Measurements from ENCODE around the gene SLC22A9. TPM values are rescaled to one million over a fixed set of nuclear protein-coding genes. Genes with fewer than 3 reads are reported as not detected.

Gene SLC22A9
- total RNA-seq, 3 donors from 2014 or later (not counting 1 experiment from before 2014, with no cell fraction given): not detected

DNA sequence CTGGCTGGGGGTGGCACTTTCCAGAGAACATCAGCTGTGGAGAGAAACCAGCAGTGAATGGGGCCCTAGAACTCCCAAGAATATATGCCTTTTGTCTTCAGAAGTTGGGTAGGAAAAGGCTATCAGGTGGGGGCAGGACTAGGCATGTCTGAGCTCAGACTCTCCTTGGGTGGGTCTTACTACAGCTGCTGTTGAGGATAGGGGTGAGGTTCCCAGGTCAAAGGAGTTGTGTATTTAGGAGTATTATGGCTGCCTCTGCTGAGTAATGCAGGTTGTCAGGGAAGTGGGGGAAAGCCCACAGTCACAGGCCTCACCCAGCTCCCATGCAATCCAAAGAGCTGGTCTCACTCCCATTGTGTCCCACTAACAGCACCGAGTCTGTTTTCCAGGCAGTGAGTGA is 26.1 kb downstream of the SLC22A9 start:
- H3K27ac Mint-ChIP-seq: no peak overlapping the region
- ATAC-seq: no peak
- H3K9me3 ChIP-seq (ENCODE audit: control insufficient read depth, insufficient read depth, low read length): no peaks in the 10 kb centered on the region
- H3K4me1 Mint-ChIP-seq: no peaks in the 10 kb centered on the region
- no peaks in the 10 kb centered on the region for H3K4me1 ChIP-seq (ENCODE audit: control insufficient read depth, insufficient read depth, low read length)
- no peak overlapping the region for H3K4me3 Mint-ChIP-seq
- H3K27me3 Mint-ChIP-seq (ENCODE audit: low read depth in 2 of 2): peaks cover 45 to 80% of the 10 kb centered on the region in 2 donors
- no peaks in the 10 kb centered on the region for H3K9me3 Mint-ChIP-seq
- intact Hi-C loops (cut with micrococcal nuclease): no loop called here
- H3K4me3 ChIP-seq (ENCODE audit: low read length): no peak overlapping the region
- 86% methylated on average over 1 of the region's 1 CpG for WGBS (ENCODE audit: insufficient coverage)
- DNase-seq: no peak
- TF ChIP-seq, protein P1, sequence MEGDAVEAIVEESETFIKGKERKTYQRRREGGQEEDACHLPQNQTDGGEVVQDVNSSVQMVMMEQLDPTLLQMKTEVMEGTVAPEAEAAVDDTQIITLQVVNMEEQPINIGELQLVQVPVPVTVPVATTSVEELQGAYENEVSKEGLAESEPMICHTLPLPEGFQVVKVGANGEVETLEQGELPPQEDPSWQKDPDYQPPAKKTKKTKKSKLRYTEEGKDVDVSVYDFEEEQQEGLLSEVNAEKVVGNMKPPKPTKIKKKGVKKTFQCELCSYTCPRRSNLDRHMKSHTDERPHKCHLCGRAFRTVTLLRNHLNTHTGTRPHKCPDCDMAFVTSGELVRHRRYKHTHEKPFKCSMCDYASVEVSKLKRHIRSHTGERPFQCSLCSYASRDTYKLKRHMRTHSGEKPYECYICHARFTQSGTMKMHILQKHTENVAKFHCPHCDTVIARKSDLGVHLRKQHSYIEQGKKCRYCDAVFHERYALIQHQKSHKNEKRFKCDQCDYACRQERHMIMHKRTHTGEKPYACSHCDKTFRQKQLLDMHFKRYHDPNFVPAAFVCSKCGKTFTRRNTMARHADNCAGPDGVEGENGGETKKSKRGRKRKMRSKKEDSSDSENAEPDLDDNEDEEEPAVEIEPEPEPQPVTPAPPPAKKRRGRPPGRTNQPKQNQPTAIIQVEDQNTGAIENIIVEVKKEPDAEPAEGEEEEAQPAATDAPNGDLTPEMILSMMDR (IDR thresholded peaks at IDR 0.05): no peak
- no peaks in the 10 kb centered on the region for H3K36me3 ChIP-seq (ENCODE audit: control insufficient read depth, insufficient read depth, low read length)
- H3K27ac ChIP-seq (ENCODE audit: low read length): no peak overlapping the region
- peaks cover 2% of the 10 kb centered on the region for H3K27me3 ChIP-seq (ENCODE audit: control insufficient read depth, insufficient read depth, low read length)
- H3K36me3 Mint-ChIP-seq: no peaks in the 10 kb centered on the region

DNA sequence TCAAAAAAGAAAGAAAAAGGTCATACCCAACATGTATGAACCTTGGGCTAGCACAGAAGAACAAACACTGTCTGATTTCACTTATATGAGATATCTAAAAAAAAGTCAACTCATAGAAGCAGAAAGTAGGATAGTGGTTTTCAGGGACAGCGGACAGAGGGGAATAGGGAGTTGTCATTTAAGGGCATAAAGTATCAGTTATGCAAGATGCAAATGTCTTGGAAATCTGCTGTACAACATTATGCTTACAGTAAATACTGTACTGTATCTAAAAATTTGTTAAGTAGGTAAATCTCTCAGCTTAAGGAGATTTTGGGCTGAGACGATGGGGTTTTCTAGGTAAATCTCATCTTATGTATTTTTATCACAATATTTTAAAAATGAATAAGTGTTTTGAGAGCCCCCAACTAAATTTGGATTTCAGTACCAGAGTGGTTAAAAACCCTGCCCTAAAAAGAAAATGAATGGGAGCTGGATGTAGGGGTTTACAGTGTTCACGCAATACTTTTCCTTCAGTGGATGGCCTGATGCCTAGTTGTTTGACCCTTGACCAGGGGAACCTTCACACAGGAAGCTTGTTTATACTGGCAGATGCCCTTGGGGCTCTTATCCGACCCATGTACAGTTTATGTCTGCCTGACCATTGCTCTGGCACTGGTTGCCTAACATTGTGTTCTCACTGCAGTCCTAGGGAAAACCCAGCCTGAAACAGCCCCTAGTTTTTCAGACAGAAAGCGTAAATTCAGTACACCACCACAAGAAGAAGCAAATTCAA is 34.8 kb downstream of the SLC22A9 start:
- no peaks in the 10 kb centered on the region for H3K9me3 Mint-ChIP-seq
- no peaks in the 10 kb centered on the region for H3K36me3 ChIP-seq (ENCODE audit: control insufficient read depth, insufficient read depth, low read length)
- WGBS (ENCODE audit: insufficient coverage): 91% methylated on average over 3 of the region's 5 CpGs
- H3K36me3 Mint-ChIP-seq: no peaks in the 10 kb centered on the region
- peaks cover 16 to 60% of the 10 kb centered on the region in 2 donors for H3K27me3 Mint-ChIP-seq (ENCODE audit: low read depth in 2 of 2)
- no peaks in the 10 kb centered on the region for H3K4me1 Mint-ChIP-seq
- H3K27ac ChIP-seq (ENCODE audit: low read length): no peak overlapping the region
- no peaks in the 10 kb centered on the region for H3K4me1 ChIP-seq (ENCODE audit: control insufficient read depth, insufficient read depth, low read length)
- ATAC-seq: no peak
- intact Hi-C loops (cut with micrococcal nuclease): loop anchor here (10.0 kb wide), 1 partner anchor 50 kb away; no protein-coding TSS in a partner anchor
- no peak overlapping the region for H3K4me3 ChIP-seq (ENCODE audit: low read length)
- H3K4me3 Mint-ChIP-seq: no peak overlapping the region
- H3K27ac Mint-ChIP-seq: no peak overlapping the region
- H3K9me3 ChIP-seq (ENCODE audit: control insufficient read depth, insufficient read depth, low read length): no peaks in the 10 kb centered on the region
- no peaks in the 10 kb centered on the region for H3K27me3 ChIP-seq (ENCODE audit: control insufficient read depth, insufficient read depth, low read length)
- TF ChIP-seq, protein P1 (IDR thresholded peaks at IDR 0.05): no peak
- DNase-seq: no peak

DNA sequence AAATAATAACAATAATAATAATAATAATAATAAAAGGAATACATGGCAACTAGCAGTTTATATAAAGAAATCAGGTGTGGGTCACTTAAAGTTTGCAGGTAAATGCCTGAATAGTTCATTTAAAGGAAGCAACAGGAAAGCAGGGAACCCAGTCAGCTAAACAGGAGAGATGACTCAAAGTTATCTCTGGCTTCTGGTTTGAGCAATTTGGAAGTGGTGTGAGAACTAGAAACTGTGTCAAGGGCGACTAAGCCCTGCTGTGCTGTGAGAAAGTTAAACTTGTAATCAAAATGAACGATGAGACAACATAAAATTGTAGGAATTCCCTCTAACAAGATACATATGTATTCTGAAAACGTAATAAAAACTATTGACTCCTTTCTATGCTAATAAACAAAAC is 35.5 kb downstream of the SLC22A9 start:
- no peaks in the 10 kb centered on the region for H3K9me3 Mint-ChIP-seq
- intact Hi-C loops (cut with micrococcal nuclease): loop anchor here (10.0 kb wide), 1 partner anchor 50 kb away; no protein-coding TSS in a partner anchor
- H3K36me3 ChIP-seq (ENCODE audit: control insufficient read depth, insufficient read depth, low read length): no peaks in the 10 kb centered on the region
- H3K27me3 Mint-ChIP-seq (ENCODE audit: low read depth in 2 of 2): peaks cover 12 to 60% of the 10 kb centered on the region in 2 donors
- H3K27me3 ChIP-seq (ENCODE audit: control insufficient read depth, insufficient read depth, low read length): no peaks in the 10 kb centered on the region
- TF ChIP-seq, protein P1 (IDR thresholded peaks at IDR 0.05): no peak
- H3K36me3 Mint-ChIP-seq: no peaks in the 10 kb centered on the region
- no peak overlapping the region for H3K27ac Mint-ChIP-seq
- no peaks in the 10 kb centered on the region for H3K4me1 Mint-ChIP-seq
- no peaks in the 10 kb centered on the region for H3K4me1 ChIP-seq (ENCODE audit: control insufficient read depth, insufficient read depth, low read length)
- no peak overlapping the region for H3K27ac ChIP-seq (ENCODE audit: low read length)
- DNase-seq (no peak), ATAC-seq (no peak)
- no peak overlapping the region for H3K4me3 Mint-ChIP-seq
- no peak overlapping the region for H3K4me3 ChIP-seq (ENCODE audit: low read length)
- no peaks in the 10 kb centered on the region for H3K9me3 ChIP-seq (ENCODE audit: control insufficient read depth, insufficient read depth, low read length)
- WGBS (ENCODE audit: insufficient coverage): 86% methylated on average over 1 of the region's 3 CpGs
